Measurements from ENCODE around the gene HSPA6. TPM values are rescaled to one million over a fixed set of nuclear protein-coding genes. Genes with fewer than 3 reads are reported as not detected.
"Not testable (repeated sequence)": the region's sequence is repeated elsewhere in the genome, so short reads cannot be mapped to it uniquely, and the experiment has no call there.

The HSPA6 gene
- total and polyA plus RNA-seq, 5 donors = 0.71 to 3.0 (median 1.8) TPM

GRCh38 chr1:161554340-161554739 is 30.0 kb downstream of the HSPA6 start:
- H3K9me3 ChIP-seq (ENCODE audit: control insufficient read depth, low read length); H3K4me3 ChIP-seq (ENCODE audit: low read length); intact Hi-C loops (cut with DNase I); H3K4me1 ChIP-seq (ENCODE audit: control insufficient read depth, insufficient read depth, low read length); H3K27me3 ChIP-seq (ENCODE audit: control insufficient read depth, insufficient read depth); H3K27ac ChIP-seq (ENCODE audit: low read length); DNase-seq: not testable (repeated sequence)
- peak; percentile 51 to 53 for ATAC-seq
- WGBS = 86% methylated on average over 3 of the region's 3 CpGs

- intact Hi-C loops (cut with DNase I); DNase-seq; H3K27me3 ChIP-seq (ENCODE audit: control insufficient read depth, insufficient read depth); H3K27ac ChIP-seq (ENCODE audit: low read length); H3K4me1 ChIP-seq (ENCODE audit: control insufficient read depth, insufficient read depth, low read length); H3K9me3 ChIP-seq (ENCODE audit: control insufficient read depth, low read length); H3K4me3 ChIP-seq (ENCODE audit: low read length): not testable (repeated sequence)
- peak; percentile 54 to 79 for ATAC-seq
- 39% methylated on average over 1 of the region's 1 CpG for WGBS
These were observed 30.6 kb downstream of the HSPA6 start for GRCh38 chr1:161554815-161555417.

GRCh38 chr1:161556143-161556542 is 31.8 kb downstream of the HSPA6 start:
- H3K4me3 ChIP-seq (ENCODE audit: low read length); DNase-seq; H3K27ac ChIP-seq (ENCODE audit: low read length); intact Hi-C loops (cut with DNase I); H3K4me1 ChIP-seq (ENCODE audit: control insufficient read depth, insufficient read depth, low read length); ATAC-seq; H3K27me3 ChIP-seq (ENCODE audit: control insufficient read depth, insufficient read depth); H3K9me3 ChIP-seq (ENCODE audit: control insufficient read depth, low read length): not testable (repeated sequence)
- WGBS = 79% methylated on average over 3 of the region's 3 CpGs

- H3K27ac ChIP-seq (ENCODE audit: low read length); DNase-seq; H3K9me3 ChIP-seq (ENCODE audit: control insufficient read depth, low read length); intact Hi-C loops (cut with DNase I); H3K4me3 ChIP-seq (ENCODE audit: low read length); H3K4me1 ChIP-seq (ENCODE audit: control insufficient read depth, insufficient read depth, low read length); ATAC-seq; H3K27me3 ChIP-seq (ENCODE audit: control insufficient read depth, insufficient read depth): not testable (repeated sequence)
- WGBS = 83% methylated on average over 1 of the region's 2 CpGs
These were observed 32.6 kb downstream of the HSPA6 start for GRCh38 chr1:161556990-161557389.

GRCh38 chr1:161557506-161558450 is 33.4 kb downstream of the HSPA6 start:
- whole genome bisulfite sequencing = 52% methylated on average over 5 of the region's 6 CpGs
- H3K27me3 ChIP-seq (ENCODE audit: control insufficient read depth, insufficient read depth); intact Hi-C loops (cut with DNase I); H3K9me3 ChIP-seq (ENCODE audit: control insufficient read depth, low read length); ATAC-seq; DNase-seq; H3K27ac ChIP-seq (ENCODE audit: low read length); H3K4me3 ChIP-seq (ENCODE audit: low read length); H3K4me1 ChIP-seq (ENCODE audit: control insufficient read depth, insufficient read depth, low read length): not testable (repeated sequence)

GRCh38 chr1:161560960-161561715 is 36.8 kb downstream of the HSPA6 start:
- ATAC-seq = peak; percentile 83 to 96
- not testable (repeated sequence) for H3K4me3 ChIP-seq (ENCODE audit: low read length); H3K27me3 ChIP-seq (ENCODE audit: control insufficient read depth, insufficient read depth); H3K9me3 ChIP-seq (ENCODE audit: control insufficient read depth, low read length); H3K27ac ChIP-seq (ENCODE audit: low read length); DNase-seq; H3K4me1 ChIP-seq (ENCODE audit: control insufficient read depth, insufficient read depth, low read length)
- WGBS = 43% methylated on average over 4 of the region's 4 CpGs
- intact Hi-C loops (cut with DNase I) = loop anchor here in 1 of 4 donors (10.0 kb wide), 1 partner anchor 184 kb away; the partner anchor contains the start of gene DUSP12

GRCh38 chr1:161562441-161562840 is 38.1 kb downstream of the HSPA6 start:
- H3K27me3 ChIP-seq (ENCODE audit: control insufficient read depth, insufficient read depth); H3K4me3 ChIP-seq (ENCODE audit: low read length); H3K9me3 ChIP-seq (ENCODE audit: control insufficient read depth, low read length); H3K27ac ChIP-seq (ENCODE audit: low read length); DNase-seq; H3K4me1 ChIP-seq (ENCODE audit: control insufficient read depth, insufficient read depth, low read length): not testable (repeated sequence)
- ATAC-seq = peak; percentile 27 to 57
- intact Hi-C loops (cut with DNase I) = loop anchor here in 1 of 4 donors (10.0 kb wide), 1 partner anchor 182 kb away; the partner anchor contains the start of gene DUSP12
- WGBS = 78% methylated on average over 2 of the region's 3 CpGs

GRCh38 chr1:161563522-161563921 is 39.2 kb downstream of the HSPA6 start:
- not testable (repeated sequence) for H3K27me3 ChIP-seq (ENCODE audit: control insufficient read depth, insufficient read depth); H3K27ac ChIP-seq (ENCODE audit: low read length); H3K9me3 ChIP-seq (ENCODE audit: control insufficient read depth, low read length); DNase-seq; H3K4me1 ChIP-seq (ENCODE audit: control insufficient read depth, insufficient read depth, low read length); H3K4me3 ChIP-seq (ENCODE audit: low read length); ATAC-seq
- 39% methylated on average over 1 of the region's 1 CpG for WGBS
- intact Hi-C loops (cut with DNase I) = loop anchor here in 1 of 4 donors (10.0 kb wide), 1 partner anchor 181 kb away; the partner anchor contains the start of gene DUSP12

- not testable (repeated sequence) for DNase-seq; H3K4me1 ChIP-seq (ENCODE audit: control insufficient read depth, insufficient read depth, low read length); H3K9me3 ChIP-seq (ENCODE audit: control insufficient read depth, low read length); H3K4me3 ChIP-seq (ENCODE audit: low read length); H3K27ac ChIP-seq (ENCODE audit: low read length); ATAC-seq; H3K27me3 ChIP-seq (ENCODE audit: control insufficient read depth, insufficient read depth)
- intact Hi-C loops (cut with DNase I) = loop anchor here in 1 of 4 donors (10.0 kb wide), 1 partner anchor 178 kb away; the partner anchor contains the start of gene DUSP12
- WGBS = 98% methylated on average over 2 of the region's 3 CpGs
These were observed 42.2 kb downstream of the HSPA6 start for GRCh38 chr1:161566602-161566960.

GRCh38 chr1:161571703-161572102 is 47.4 kb downstream of the HSPA6 start:
- intact Hi-C loops (cut with DNase I) = loop anchor here in 1 of 4 donors (10.0 kb wide), 1 partner anchor 173 kb away; the partner anchor contains the start of gene DUSP12
- DNase-seq; H3K9me3 ChIP-seq (ENCODE audit: control insufficient read depth, low read length); H3K4me1 ChIP-seq (ENCODE audit: control insufficient read depth, insufficient read depth, low read length); H3K27ac ChIP-seq (ENCODE audit: low read length); H3K4me3 ChIP-seq (ENCODE audit: low read length); H3K27me3 ChIP-seq (ENCODE audit: control insufficient read depth, insufficient read depth): not testable (repeated sequence)
- peak in 1 of 2 donors; percentile 29 for ATAC-seq
- WGBS = 63% methylated on average over 2 of the region's 8 CpGs

Data from right cardiac atrium (tissue), 5 donors.